ENCODE measurements around the gene FTO.

Gene FTO

GRCh38 chr16:54143934-54144571 lies 440.1 kb downstream of the FTO start:
- Histone ChIP-seq H3K27me3 (ENCODE audit: insufficient read depth, low read depth) (no peaks in the 10 kb centered on the region), H3K79me2 (ENCODE audit: insufficient read depth, low read depth) (no peaks in the 10 kb centered on the region), H3K9ac (no peak overlapping the region), H3K4me2 (no peak overlapping the region), H2AFZ (ENCODE audit: low read depth) (no peak overlapping the region), H3K36me3 (ENCODE audit: insufficient read depth) (no peaks in the 10 kb centered on the region), H4K20me1 (ENCODE audit: insufficient read depth) (no peaks in the 10 kb centered on the region), H3K4me3 (IDR thresholded peaks at IDR 0.05; ENCODE audit: insufficient read depth, low read depth, low read length) (no peak overlapping the region), H3K27ac (no peak overlapping the region), H3K4me1 (ENCODE audit: low read depth, poor library complexity, severe bottlenecking) (no peaks in the 10 kb centered on the region)
- TF ChIP-seq CTCF (conservative IDR thresholded peaks at IDR 0.05; ENCODE audit: low read depth, low read length) = no peak

GRCh38 chr16:54144572-54144947 lies 440.6 kb downstream of the FTO start:
- H4K20me1 ChIP-seq (ENCODE audit: insufficient read depth) = no peaks in the 10 kb centered on the region
- H3K36me3 ChIP-seq (ENCODE audit: insufficient read depth) = no peaks in the 10 kb centered on the region
- H3K79me2 ChIP-seq (ENCODE audit: insufficient read depth, low read depth) = no peaks in the 10 kb centered on the region
- no peak for TF ChIP-seq CTCF (conservative IDR thresholded peaks at IDR 0.05; ENCODE audit: low read depth, low read length)
- no peak overlapping the region for H3K27ac ChIP-seq
- H3K27me3 ChIP-seq (ENCODE audit: insufficient read depth, low read depth) = no peaks in the 10 kb centered on the region
- no peaks in the 10 kb centered on the region for H3K4me1 ChIP-seq (ENCODE audit: low read depth, poor library complexity, severe bottlenecking)
- no peak overlapping the region for H3K4me3 ChIP-seq (IDR thresholded peaks at IDR 0.05; ENCODE audit: insufficient read depth, low read depth, low read length)
- H3K4me2 ChIP-seq = no peak overlapping the region
- no peak overlapping the region for H2AFZ ChIP-seq (ENCODE audit: low read depth)
- no peak overlapping the region for H3K9ac ChIP-seq

- Histone ChIP-seq H3K4me2 (no peak overlapping the region), H3K27ac (no peak overlapping the region), H3K4me1 (ENCODE audit: low read depth, poor library complexity, severe bottlenecking) (no peaks in the 10 kb centered on the region), H3K27me3 (ENCODE audit: insufficient read depth, low read depth) (no peaks in the 10 kb centered on the region), H3K9ac (no peak overlapping the region), H3K4me3 (IDR thresholded peaks at IDR 0.05; ENCODE audit: insufficient read depth, low read depth, low read length) (no peak overlapping the region), H2AFZ (ENCODE audit: low read depth) (no peak overlapping the region), H3K36me3 (ENCODE audit: insufficient read depth) (no peaks in the 10 kb centered on the region), H3K79me2 (ENCODE audit: insufficient read depth, low read depth) (no peaks in the 10 kb centered on the region), H4K20me1 (ENCODE audit: insufficient read depth) (no peaks in the 10 kb centered on the region)
- no peak for TF ChIP-seq CTCF (conservative IDR thresholded peaks at IDR 0.05; ENCODE audit: low read depth, low read length)
These were observed 441.9 kb downstream of the FTO start for GRCh38 chr16:54145881-54146280.

- H3K36me3 ChIP-seq (ENCODE audit: insufficient read depth) = no peaks in the 10 kb centered on the region
- no peak overlapping the region for H3K4me2 ChIP-seq
- H3K4me3 ChIP-seq (IDR thresholded peaks at IDR 0.05; ENCODE audit: insufficient read depth, low read depth, low read length) = no peak overlapping the region
- TF ChIP-seq CTCF (conservative IDR thresholded peaks at IDR 0.05; ENCODE audit: low read depth, low read length) = no peak
- no peak overlapping the region for H3K9ac ChIP-seq
- no peaks in the 10 kb centered on the region for H4K20me1 ChIP-seq (ENCODE audit: insufficient read depth)
- no peaks in the 10 kb centered on the region for H3K4me1 ChIP-seq (ENCODE audit: low read depth, poor library complexity, severe bottlenecking)
- no peaks in the 10 kb centered on the region for H3K27me3 ChIP-seq (ENCODE audit: insufficient read depth, low read depth)
- no peaks in the 10 kb centered on the region for H3K79me2 ChIP-seq (ENCODE audit: insufficient read depth, low read depth)
- no peak overlapping the region for H2AFZ ChIP-seq (ENCODE audit: low read depth)
- no peak overlapping the region for H3K27ac ChIP-seq
These were observed 445.0 kb downstream of the FTO start for GRCh38 chr16:54148974-54149373.
